SH-SY5Y (cell line): Measurements from ENCODE around the gene GPC5.

ENCODE experiments used
- GATA2 ChIP-seq: IDR thresholded peaks from 2 replicates; pipeline ENCODE4 v1.6.1; 2011; ENCODE audit warnings: mild to moderate bottlenecking, low read depth, low read length
- GATA3 ChIP-seq: IDR thresholded peaks from 2 replicates; pipeline ENCODE4 v1.6.1; 2011; ENCODE audit warnings: low read depth, mild to moderate bottlenecking, low read length, moderate library complexity

GRCh38 chr13:92259046-92259445 lies 860.6 kb downstream of the GPC5 start:
- TF ChIP-seq GATA2 (no peak), GATA3 (no peak)
